ENCODE results near the gene PRKAG2.

DNA sequence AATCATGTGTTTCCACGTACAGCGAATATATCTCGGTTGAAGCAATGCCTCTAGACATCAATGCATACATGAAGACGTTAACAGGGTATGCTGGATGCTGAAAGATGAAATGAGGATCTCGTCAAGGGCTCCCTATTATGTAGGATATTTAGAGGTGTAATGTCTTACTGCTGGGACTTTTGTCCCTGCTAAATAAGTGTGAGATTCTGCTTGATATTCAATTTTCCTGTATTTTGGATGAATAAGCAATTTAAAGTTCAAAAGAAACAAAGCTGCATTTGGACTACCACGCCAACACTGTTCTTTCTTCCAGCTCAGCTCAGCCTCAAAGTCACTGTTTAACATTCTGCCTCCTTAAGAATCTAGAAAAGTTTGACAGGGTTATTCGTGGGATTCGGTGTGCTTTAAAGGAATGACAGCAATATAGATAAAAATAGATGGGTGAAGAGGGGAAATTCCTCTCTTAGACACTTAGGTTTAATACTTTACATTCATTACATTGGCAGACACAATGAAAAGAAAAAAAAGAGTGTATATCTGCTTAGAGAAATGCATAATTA, 247.1 kb downstream of the PRKAG2 start:
- TF ChIP-seq CTCF (IDR thresholded peaks at IDR 0.05) (no peak), POLR2A (IDR thresholded peaks at IDR 0.05) (no peak)
